Lung (tissue), 12 donors: ENCODE results near the gene TUBA4B. TPM values are rescaled to one million over a fixed set of nuclear protein-coding genes. Genes with fewer than 3 reads are reported as not detected.

Source experiments
- ATAC-seq: fragments of 200-7000 bp; cut with Tn5 transposase; one replicate; pipeline ENCODE4 v1.9.1; 2020; ENCODE audit warnings: moderate number of reproducible peaks; ENCODE audit not compliant: insufficient read depth, low FRiP score
- DNase-seq, 3 donors: peaks; one replicate each; pipeline ENCODE4 v3.0.0-alpha.2; 2013 to 2017
- H3K27ac ChIP-seq, 2 donors: one replicate each; pipeline ENCODE4 v1.5.1; 2013; ENCODE audit warnings: mild to moderate bottlenecking in 2 of 2, moderate library complexity in 2 of 2, control low read depth in 1 of 2, inconsistent platforms in 1 of 2, low read depth in 1 of 2, low read length in 1 of 2
- H3K27me3 ChIP-seq, 3 donors: one replicate each; pipeline ENCODE4 v1.5.1; 2013; ENCODE audit warnings: low read length in 2 of 3; ENCODE audit not compliant: control insufficient read depth in 3 of 3, insufficient read depth in 3 of 3
- H3K36me3 ChIP-seq, 4 donors: one replicate each; pipeline ENCODE4 v1.5.1; 2013; ENCODE audit warnings: low read length in 4 of 4, mild to moderate bottlenecking in 1 of 4, moderate library complexity in 1 of 4; ENCODE audit not compliant: control insufficient read depth in 4 of 4, insufficient read depth in 4 of 4
- H3K4me1 ChIP-seq, 5 donors: one replicate each; pipeline ENCODE4 v1.5.1; 2013; ENCODE audit warnings: low read length in 5 of 5, mild to moderate bottlenecking in 2 of 5, moderate library complexity in 1 of 5; ENCODE audit not compliant: control insufficient read depth in 5 of 5, insufficient read depth in 5 of 5
- H3K4me3 ChIP-seq: one replicate; pipeline ENCODE4 v1.5.1; 2013; ENCODE audit warnings: mild to moderate bottlenecking, control low read depth, moderate library complexity
- H3K9ac ChIP-seq, 2 donors: one replicate each; pipeline ENCODE4 v1.5.1; 2013; ENCODE audit warnings: low read length in 2 of 2, control low read depth in 1 of 2; ENCODE audit not compliant: insufficient read depth in 1 of 2
- H3K9me3 ChIP-seq, 4 donors: one replicate each; pipeline ENCODE4 v1.5.1; 2013; ENCODE audit warnings: low read length in 3 of 4, mild to moderate bottlenecking in 1 of 4, moderate library complexity in 1 of 4; ENCODE audit not compliant: control insufficient read depth in 4 of 4, insufficient read depth in 3 of 4
- CTCF ChIP-seq: IDR thresholded peaks from 2 replicates; pipeline ENCODE4 v1.5.1; 2012; ENCODE audit warnings: mild to moderate bottlenecking; ENCODE audit errors: control extremely low read depth, extremely low read depth
- WGBS, 2 donors: extraction: QIAGEN DNeasy Blood & Tissue Kit; methylation state at CpG; one replicate each; pipeline ENCODE4 v1.1.7; 2013; 5-methylcytosine and 5-hydroxymethylcytosine counted together
- polyA plus RNA-seq, 2 donors: library from polyadenylated mRNA; stranded (reverse); fragments of 200-250 nt; gene quantifications; one replicate each; pipeline ENCODE4 v1.2.1, GENCODE V29; 2013
- total RNA-seq, 2 donors: library from RNA; depleted of rRNA in 1 of 2; stranded (reverse); fragments of >200 nt in 1 of 2; gene quantifications; one replicate each; pipeline ENCODE4 v1.2.1, GENCODE V29; 2014 to 2021
- donor health status: control.
- donor health status: control.
- donor health status: Bipolar disorder and iron deficiency.
- donor health status: healthy.
- donor health status: DM: yes; HTN: yes; CAD: no.

TUBA4B gene
- total and polyA plus RNA-seq, 4 donors: 5.7 to 20.3 (median 10.5) TPM

GRCh38 chr2:219251656-219252055 lies 1.4 kb upstream of the TUBA4B start:
- peak overlapping the region in 1 of 2 donors; percentile 13 for H3K27ac ChIP-seq
- no peaks in the 10 kb centered on the region for H3K9me3 ChIP-seq
- 36 to 69% methylated on average over 6 of the region's 6 CpGs for WGBS, 2 donors
- peaks cover 0 to 39% (median 35%) of the 10 kb centered on the region in 5 donors for H3K4me1 ChIP-seq
- DNase-seq (no peak), ATAC-seq (no peak)
- peaks cover 0 to 43% (median 35%) of the 10 kb centered on the region in 3 donors for H3K27me3 ChIP-seq
- TF ChIP-seq CTCF: no peak
- no peak overlapping the region for H3K4me3 ChIP-seq
- H3K36me3 ChIP-seq: peaks cover 0 to 14% (median 11%) of the 10 kb centered on the region in 4 donors
- H3K9ac ChIP-seq: no peak overlapping the region

- 60 to 69% methylated on average over 5 of the region's 5 CpGs for WGBS, 2 donors
- Histone ChIP-seq H3K4me3 (no peak overlapping the region), H3K9ac (no peak overlapping the region), H3K27me3 (peaks cover 0 to 43% (median 35%) of the 10 kb centered on the region in 3 donors), H3K27ac (peak overlapping the region in 1 of 2 donors; percentile 13), H3K9me3 (no peaks in the 10 kb centered on the region), H3K4me1 (peaks cover 0 to 37% (median 35%) of the 10 kb centered on the region in 5 donors), H3K36me3 (peaks cover 0 to 12% (median 10%) of the 10 kb centered on the region in 4 donors)
- ATAC-seq (no peak), DNase-seq (no peak)
- no peak for TF ChIP-seq CTCF
Observed at GRCh38 chr2:219252084-219252483, 959 bp upstream of the TUBA4B start.

DNA sequence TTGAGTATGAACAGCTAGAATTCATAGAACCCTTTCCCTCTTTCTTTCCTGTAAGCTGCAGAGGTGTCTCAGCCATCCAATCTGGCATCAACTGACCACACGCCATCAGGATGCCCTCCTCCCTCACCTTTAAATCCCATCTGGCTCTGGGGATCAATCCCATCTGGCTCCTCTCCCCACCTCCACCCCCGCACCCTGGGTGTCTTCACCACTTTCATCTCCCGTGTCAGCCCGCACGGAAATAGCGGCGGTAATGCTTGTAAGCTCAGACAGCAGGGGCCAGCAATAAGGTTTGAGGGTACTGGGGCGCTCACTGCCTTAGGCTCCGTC lies 508 bp upstream of the TUBA4B start:
- peaks cover 0 to 12% (median 7%) of the 10 kb centered on the region in 4 donors for H3K36me3 ChIP-seq
- H3K4me1 ChIP-seq: peaks cover 0 to 37% (median 35%) of the 10 kb centered on the region in 5 donors

More for the DNA sequence above, 508 bp upstream of the TUBA4B start:
- 5 to 13% methylated on average over 9 of the region's 9 CpGs for whole genome bisulfite sequencing, 2 donors
- ATAC-seq (no peak), DNase-seq (no peak)
- Histone ChIP-seq H3K4me3 (peak overlapping the region; percentile 48), H3K9ac (no peak overlapping the region), H3K27ac (peak overlapping the region; percentile 81 to 94), H3K27me3 (peaks cover 0 to 43% (median 35%) of the 10 kb centered on the region in 3 donors), H3K9me3 (no peaks in the 10 kb centered on the region)
- TF ChIP-seq CTCF: no peak
